ENCODE measurements around the gene DCAF7.

Gene DCAF7

DNA sequence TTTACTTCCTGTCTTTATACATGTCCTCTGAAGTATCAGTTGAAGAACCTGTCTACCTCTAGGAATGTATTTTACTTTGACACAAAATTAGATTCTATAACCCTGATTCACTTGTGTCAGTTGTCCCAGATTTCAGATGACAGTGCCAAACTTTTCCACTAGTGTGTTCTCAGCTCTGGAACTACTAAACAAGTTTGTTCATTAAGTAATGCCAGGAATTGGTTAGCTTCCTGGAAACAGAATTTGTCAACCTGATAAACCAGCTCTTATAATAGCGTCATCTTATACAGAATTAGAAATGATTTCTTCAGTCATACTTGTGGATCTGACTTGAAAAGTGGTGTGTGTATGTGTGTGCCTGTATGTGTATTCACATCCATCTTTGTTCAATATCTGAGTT is 79.3 kb downstream of the DCAF7 start:
- DNase-seq (ENCODE audit: low read depth) = no peak

DNA sequence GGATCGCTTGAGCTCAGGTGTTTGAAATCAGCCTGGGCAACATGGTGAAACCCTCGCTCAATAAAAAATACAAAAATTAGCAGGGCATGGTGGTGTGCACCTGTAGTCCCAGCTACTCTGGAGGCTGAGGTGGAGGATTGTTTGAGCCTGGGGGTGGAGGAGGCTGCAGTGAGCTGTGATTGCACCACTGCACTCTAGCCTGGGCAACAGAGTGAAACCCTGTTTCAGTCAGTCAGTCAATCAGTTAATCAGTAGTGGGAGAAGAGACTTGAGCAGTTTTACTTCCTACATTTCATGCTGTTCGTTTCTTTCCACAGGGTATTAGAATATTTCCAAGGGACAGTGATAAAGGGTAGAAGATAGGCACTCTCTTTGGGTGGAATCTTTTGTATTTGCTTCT is 80.8 kb downstream of the DCAF7 start:
- DNase-seq (ENCODE audit: low read depth) = no peak

DNA sequence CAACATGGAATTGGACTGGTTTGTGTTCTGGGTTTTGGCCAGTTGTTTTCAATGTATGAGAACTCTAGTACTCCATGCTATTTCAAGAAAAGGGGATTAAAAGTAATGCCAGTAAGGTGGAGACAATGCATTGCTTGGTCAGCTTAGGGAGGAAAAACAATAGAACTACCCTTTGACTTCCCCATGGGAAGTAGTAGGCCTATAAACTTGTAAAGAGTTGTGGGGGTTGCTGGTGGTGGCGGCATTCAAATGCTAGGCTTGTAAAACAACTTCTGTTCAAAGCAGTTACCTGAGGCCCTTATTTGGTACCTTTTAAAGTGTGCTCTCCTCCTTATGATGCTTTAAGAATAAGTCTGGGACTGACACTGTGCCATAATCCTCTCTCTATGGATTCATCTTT is 81.3 kb downstream of the DCAF7 start:
- no peak for DNase-seq (ENCODE audit: low read depth)

DNA sequence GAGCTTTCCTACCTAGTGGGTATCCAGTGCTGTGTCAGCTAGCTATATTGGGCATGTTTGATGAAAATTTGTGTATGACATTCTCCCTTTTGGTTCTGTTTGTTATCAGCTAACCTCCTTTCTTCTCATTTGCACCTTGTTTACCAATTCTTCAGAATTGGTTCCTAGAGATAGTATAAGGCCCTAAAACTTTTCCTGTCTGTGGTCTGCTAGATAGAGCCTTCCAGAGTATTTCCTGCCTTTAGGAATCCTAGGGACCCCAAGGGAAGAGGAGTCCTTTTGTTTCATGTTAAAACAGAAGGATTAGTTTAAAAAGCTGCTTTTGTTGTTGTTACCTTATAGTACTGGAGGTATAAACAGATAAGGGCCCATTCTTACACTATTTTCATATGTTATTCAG is 83.5 kb downstream of the DCAF7 start:
- DNase-seq (ENCODE audit: low read depth) = no peak

DNA sequence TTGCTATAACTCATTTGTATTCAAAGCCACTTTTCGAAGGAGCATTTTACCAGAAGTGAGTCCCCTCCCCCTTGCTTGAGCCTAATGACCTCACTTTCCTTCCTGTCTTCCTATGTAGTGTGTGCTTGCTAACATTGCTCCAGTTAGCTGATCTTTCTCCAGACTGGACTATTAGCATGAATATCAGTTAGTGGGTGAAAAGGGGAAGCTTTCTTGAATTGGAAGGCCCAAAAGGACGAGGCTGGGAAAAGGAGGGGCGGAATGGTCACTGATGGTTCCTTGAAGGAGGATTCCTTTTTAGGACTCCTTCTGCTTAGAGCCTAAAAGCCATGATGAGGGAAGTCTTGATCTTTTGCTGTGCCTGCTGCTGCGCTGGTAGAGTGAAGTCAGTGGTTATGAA is 83.9 kb downstream of the DCAF7 start:
- no peak for DNase-seq (ENCODE audit: low read depth)

DNA sequence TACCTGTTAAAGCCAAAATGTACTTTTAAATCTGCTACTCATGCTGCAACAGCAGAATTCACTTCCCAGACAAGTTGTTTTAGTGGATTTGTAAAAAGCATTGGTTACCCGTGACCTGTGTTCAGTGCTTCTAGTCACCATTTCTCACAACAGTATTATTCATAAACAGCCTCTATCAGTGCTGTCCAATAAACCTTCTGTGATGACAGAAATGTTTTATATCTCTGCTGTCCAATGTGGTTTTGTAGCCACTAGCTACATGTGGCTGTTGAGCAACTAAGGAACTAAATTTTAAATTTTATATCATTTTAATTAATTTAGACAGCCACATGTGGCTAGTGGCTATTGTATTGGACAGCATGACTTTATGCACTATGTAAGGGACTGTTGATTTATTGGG is 84.5 kb downstream of the DCAF7 start:
- DNase-seq (ENCODE audit: low read depth) = no peak

DNA sequence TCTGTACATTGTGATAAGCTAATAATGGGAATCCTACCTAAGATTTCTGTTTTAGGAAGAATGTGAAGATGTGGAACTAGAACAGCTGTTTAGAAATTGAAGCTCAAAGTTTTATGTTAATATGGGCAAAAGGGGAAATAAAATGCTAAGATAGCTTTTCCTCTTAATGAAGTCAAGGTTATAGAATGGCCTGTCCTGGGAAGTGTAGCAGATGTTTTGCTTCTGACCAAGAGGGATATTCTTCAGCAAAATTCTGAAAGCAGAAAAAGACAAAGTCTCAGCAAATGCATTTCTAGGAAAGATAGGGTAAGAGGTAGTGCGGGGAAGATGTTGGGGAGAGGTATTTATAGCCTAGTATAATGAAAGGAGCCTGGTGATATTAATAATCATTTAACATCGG is 85.0 kb downstream of the DCAF7 start:
- DNase-seq (ENCODE audit: low read depth) = no peak

DNA sequence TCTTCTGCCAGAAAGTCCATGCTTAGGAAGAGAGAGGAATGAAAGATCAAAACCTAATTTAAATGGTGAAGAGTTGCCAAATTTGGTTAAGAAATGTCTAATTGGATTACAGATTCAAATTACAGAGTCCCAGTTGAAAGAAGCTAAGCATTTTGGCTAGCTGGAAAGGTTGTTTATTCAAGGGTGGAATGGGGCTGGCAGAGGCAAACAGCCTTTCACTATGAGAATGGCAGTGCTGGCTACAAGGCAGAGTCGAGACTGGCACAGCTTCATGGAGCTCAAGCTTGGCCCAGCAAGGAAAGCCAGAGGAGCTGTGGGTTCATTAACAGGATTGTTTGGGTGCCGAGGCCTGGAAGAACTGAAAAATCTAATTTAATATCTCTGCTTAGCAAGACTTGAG is 85.5 kb downstream of the DCAF7 start:
- DNase-seq (ENCODE audit: low read depth) = no peak

DNA sequence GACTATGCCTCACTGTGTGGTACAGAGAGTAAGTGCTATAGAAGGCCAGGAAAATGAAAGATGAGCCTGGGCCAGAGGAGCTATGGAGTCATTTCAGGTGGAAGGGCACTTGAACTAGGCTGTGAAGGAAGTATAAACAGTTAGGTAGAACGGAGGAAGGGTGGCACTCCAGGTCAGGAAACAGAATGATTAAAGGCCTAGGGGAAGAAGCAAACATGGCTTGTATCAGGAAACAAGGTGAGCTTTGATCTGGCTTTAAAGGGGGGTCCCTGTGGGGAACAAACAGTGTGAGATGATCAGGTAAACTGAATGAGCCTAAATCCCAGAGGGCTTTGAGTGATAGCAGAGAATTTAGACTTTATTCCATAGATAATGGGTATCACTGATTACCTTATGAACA is 88.8 kb downstream of the DCAF7 start:
- DNase-seq (ENCODE audit: low read depth) = no peak

DNA sequence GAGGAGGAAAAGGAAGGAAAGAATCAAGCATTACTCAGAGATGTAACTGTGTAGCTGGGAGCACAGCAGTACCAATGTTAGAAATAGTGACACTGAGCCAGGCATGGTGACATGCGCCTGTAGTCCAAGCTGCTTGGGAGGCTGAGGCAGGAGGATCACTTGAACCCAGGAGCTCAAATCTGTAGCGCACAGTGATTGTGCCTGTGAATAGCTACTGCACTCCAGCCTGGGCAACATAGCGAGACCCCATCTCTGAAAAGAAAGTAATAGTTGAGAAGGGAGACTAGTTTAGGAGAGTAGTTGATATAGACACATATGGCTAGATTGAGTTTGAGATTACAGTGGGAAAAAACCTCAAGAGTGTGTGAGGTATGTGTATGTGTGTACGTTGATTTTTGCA is 89.8 kb downstream of the DCAF7 start:
- no peak for DNase-seq (ENCODE audit: low read depth)

DNA sequence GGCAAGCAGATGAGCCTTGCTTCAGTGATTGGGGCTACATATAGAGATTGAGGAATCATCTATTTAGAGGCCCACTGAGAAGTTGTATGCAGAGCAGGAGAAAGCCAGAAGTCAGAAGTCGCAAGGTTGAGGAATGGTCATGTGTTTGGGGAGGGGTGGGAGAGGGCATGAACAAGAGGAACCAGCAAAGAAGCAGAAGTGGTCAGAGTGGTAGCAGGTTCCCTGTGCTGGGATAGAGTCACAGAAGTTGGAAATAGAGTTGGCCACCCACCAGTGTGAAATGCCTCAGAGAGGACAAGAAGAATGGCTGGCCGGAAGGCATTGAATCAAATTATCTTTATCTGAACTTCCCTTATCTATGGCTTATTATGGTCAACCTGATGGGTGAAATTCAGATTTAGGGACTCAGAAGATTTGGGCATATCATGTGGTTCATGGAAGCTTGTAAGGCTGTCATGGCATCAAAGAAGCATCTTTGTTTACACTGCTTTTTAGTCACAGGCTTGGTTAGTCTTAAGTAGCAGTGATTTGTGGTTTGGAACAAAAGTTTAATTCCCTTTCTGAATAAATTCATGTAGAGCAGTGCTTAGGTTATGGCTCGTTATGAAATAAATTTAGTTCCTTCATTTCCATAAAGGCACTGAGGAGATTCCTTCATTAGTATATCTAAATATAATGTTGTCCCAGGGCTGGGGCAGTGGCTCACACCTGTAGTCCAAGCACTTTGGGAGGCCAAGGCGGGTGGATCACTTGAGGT is 91.6 kb downstream of the DCAF7 start:
- DNase-seq (ENCODE audit: low read depth) = no peak

All from activated gamma-delta T cell treated with anti-CD3 and anti-CD28 coated beads, Interleukin-2, amount 50 U/mL, for 16 hours (primary cell).